Mucosa of descending colon (tissue), 3 donors: ENCODE measurements around the gene COL13A1. TPM values are rescaled to one million over a fixed set of nuclear protein-coding genes. Genes with fewer than 3 reads are reported as not detected.
A peak's percentile ranks its signal among the peaks of the same experiment; 100 is the strongest.

Source experiments
- ATAC-seq: fragments of 200-7000 bp; cut with Tn5 transposase; one replicate; pipeline ENCODE4 v1.9.1; 2020; ENCODE audit warnings: mild to moderate bottlenecking, moderate library complexity
- DNase-seq, 3 donors: peaks; one replicate each; pipeline ENCODE4 v3.0.0-alpha.2; 2020
- H3K36me3 ChIP-seq: fragments of 200-600 bp; one replicate; pipeline ENCODE4 v1.8.0; 2021; ENCODE audit warnings: low read depth, mild to moderate bottlenecking
- H3K4me1 ChIP-seq: fragments of 200-600 bp; one replicate; pipeline ENCODE4 v1.8.0; 2021; ENCODE audit warnings: low read depth, mild to moderate bottlenecking
- H3K4me3 ChIP-seq: fragments of 200-600 bp; one replicate; pipeline ENCODE4 v1.8.0; 2021; ENCODE audit warnings: mild to moderate bottlenecking
- H3K9me3 ChIP-seq: fragments of 200-600 bp; one replicate; pipeline ENCODE4 v1.8.0; 2021; ENCODE audit warnings: mild to moderate bottlenecking
- intact Hi-C, 2 donors: fragments of 100-400 bp; cut with DNase I in 1 of 2; cut with micrococcal nuclease in 1 of 2; formaldehyde crosslinking; loops; one replicate each; pipeline versions ENCODE4 v1.11.0 to v1.11.1; 2022; cut with DNase I, micrococcal nuclease
- total RNA-seq, 3 donors: library from RNA; stranded (reverse); fragmentation: NEBNext Ultra II Directional in 2 of 3; extraction: Animal tissue kit (Norgen Biotek cat#: 25700) in 2 of 3; gene quantifications; one replicate each; pipeline versions ENCODE4 v1.2.1 to v1.2.4, GENCODE V29; 2021 to 2023
- TF ChIP-seq, protein P1 (sequence below): fragments of 200-600 bp; IDR thresholded peaks from one replicate; pipeline ENCODE4 v1.8.0; 2022; ENCODE audit warnings: antibody characterized with exemption, mild to moderate bottlenecking
- donor health status: DM: no; HTN: no; CAD: no; lungs with moderate emphysema.
- donor health status: DM: no; HTN: no; CAD: no.
- donor health status: DM: no; HTN: yes; CAD: no.

Gene COL13A1
- total RNA-seq, 3 donors from 2014 or later = 1.0 to 2.3 (median 1.0) TPM

DNA sequence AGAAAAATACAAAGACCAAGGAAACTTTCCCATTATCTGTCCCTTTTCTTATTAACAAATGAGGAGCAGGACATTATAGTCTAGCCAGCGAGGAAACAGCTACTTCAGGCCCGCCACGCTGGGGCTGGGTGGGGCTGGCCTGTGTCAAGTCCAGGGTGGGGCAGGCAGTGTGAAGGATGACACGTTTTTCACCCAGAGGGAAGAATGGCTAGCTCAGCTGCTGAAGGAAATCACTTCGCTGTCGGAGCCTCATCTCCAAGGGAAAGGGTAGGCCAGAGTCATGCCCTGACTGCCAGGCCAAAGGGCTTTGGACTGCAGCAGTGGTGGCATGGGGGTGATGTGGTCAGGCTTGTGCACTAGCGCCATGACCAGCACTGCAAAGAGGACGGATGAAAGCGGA, 24.4 kb downstream of the COL13A1 start:
- Histone ChIP-seq H3K4me1 (no peaks in the 10 kb centered on the region), H3K36me3 (no peaks in the 10 kb centered on the region), H3K9me3 (no peaks in the 10 kb centered on the region), H3K4me3 (no peak overlapping the region)
- intact Hi-C loops = no loop called here
- peak in 1 of 3 donors; percentile 39 for DNase-seq
- TF ChIP-seq, protein P1, sequence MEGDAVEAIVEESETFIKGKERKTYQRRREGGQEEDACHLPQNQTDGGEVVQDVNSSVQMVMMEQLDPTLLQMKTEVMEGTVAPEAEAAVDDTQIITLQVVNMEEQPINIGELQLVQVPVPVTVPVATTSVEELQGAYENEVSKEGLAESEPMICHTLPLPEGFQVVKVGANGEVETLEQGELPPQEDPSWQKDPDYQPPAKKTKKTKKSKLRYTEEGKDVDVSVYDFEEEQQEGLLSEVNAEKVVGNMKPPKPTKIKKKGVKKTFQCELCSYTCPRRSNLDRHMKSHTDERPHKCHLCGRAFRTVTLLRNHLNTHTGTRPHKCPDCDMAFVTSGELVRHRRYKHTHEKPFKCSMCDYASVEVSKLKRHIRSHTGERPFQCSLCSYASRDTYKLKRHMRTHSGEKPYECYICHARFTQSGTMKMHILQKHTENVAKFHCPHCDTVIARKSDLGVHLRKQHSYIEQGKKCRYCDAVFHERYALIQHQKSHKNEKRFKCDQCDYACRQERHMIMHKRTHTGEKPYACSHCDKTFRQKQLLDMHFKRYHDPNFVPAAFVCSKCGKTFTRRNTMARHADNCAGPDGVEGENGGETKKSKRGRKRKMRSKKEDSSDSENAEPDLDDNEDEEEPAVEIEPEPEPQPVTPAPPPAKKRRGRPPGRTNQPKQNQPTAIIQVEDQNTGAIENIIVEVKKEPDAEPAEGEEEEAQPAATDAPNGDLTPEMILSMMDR = no peak
- ATAC-seq = peak; percentile 66

DNA sequence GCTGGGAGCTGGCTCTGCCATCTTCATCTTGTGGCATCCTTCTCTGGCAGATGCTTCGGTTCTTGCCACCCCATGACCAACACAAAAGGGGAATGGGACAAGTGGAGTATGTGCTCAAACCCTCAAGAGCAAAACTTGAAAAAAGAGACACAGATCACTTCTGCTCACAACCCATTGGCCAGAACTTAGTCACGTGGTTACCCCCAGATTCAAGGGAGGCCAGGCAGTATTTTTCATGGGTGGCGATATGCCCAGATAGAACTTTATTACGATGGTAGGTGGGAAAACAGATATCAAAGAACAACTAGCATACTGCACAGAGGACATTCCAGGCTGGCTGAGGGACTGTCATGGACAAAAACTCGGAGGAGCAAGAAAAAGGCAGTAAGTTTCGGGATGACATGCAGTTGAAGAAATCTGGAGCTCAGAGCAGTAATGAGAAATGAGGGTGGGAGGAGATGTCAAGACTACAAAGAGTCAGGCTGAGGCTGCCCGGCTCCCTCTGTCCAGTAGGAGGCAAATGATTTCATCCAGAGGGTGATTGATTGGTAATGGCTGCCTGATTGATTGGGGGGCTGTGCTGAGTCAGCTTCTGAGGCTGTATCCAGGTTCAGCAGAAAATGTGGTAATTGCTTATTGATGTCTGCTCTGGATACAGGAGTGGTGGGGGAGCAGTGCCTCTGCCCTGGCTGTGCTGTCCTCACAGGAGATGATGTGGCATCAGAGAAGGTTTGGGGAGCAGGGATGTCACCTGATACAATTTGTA, 25.3 kb downstream of the COL13A1 start:
- TF ChIP-seq, protein P1 = no peak
- Histone ChIP-seq H3K36me3 (no peaks in the 10 kb centered on the region), H3K9me3 (no peaks in the 10 kb centered on the region), H3K4me3 (no peak overlapping the region), H3K4me1 (no peaks in the 10 kb centered on the region)
- no peak for ATAC-seq
- no peak for DNase-seq
- intact Hi-C loops = no loop called here

DNA sequence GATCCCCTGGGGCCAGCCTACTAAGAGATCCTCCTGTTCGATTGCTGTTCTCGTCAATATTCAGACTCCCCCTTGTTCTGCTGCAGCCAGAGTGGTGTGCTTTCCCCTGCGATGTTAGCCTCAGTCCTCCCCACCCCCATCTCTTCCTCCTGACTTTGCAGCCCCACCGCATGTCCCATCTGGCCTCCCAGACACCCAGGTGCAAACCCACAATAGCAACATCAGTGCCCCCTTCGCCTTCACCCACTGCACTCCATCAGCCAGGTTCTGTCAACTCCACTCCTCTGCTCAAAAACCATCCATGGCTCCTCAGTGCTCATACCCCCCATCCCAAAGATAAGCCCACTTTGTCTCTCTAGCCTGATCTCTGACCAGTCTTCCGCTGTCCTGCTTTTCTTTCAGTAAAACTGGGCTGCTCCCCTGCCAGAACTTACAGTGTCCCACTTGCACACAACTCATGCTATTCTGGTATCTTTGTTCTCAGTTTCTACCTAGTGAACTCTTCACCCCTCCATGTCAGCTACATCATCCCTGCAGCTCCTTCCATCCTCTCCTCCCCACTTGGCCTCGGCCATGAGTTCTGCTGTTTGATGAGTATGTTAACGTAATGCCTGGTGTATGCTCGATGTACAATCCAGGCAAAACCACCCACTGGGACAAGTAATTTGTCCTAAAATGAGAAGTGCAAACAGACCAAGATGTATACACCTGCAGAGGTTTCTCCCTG, 26.6 kb downstream of the COL13A1 start:
- H3K9me3 ChIP-seq = no peaks in the 10 kb centered on the region
- H3K4me3 ChIP-seq = no peak overlapping the region
- intact Hi-C loops = no loop called here
- TF ChIP-seq, protein P1 = no peak
- no peaks in the 10 kb centered on the region for H3K36me3 ChIP-seq
- DNase-seq (no peak), ATAC-seq (no peak)
- no peaks in the 10 kb centered on the region for H3K4me1 ChIP-seq

DNA sequence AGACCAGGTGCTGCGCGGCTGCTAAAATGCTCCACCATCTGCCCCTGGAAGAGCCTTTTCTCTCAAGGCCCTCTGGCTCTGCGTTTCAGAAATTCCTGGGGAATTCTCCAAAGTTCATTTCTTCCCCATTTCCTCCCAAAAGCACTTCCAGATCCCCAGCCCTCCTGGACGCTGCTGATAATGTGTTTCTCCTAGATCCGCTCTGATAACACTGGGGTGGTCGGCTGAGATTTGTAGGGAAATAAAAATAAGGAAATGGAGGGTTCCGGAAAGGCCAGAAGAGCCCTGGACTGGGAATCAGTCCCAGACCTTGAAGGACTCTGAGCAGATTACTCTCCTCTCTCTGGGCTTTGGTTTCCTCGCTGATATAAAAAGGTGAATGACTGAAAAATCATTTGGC, 28.1 kb downstream of the COL13A1 start:
- no peaks in the 10 kb centered on the region for H3K4me1 ChIP-seq
- H3K4me3 ChIP-seq = no peak overlapping the region
- H3K9me3 ChIP-seq = no peaks in the 10 kb centered on the region
- no peak for ATAC-seq
- no peaks in the 10 kb centered on the region for H3K36me3 ChIP-seq
- intact Hi-C loops = no loop called here
- no peak for DNase-seq
- TF ChIP-seq, protein P1 = no peak

DNA sequence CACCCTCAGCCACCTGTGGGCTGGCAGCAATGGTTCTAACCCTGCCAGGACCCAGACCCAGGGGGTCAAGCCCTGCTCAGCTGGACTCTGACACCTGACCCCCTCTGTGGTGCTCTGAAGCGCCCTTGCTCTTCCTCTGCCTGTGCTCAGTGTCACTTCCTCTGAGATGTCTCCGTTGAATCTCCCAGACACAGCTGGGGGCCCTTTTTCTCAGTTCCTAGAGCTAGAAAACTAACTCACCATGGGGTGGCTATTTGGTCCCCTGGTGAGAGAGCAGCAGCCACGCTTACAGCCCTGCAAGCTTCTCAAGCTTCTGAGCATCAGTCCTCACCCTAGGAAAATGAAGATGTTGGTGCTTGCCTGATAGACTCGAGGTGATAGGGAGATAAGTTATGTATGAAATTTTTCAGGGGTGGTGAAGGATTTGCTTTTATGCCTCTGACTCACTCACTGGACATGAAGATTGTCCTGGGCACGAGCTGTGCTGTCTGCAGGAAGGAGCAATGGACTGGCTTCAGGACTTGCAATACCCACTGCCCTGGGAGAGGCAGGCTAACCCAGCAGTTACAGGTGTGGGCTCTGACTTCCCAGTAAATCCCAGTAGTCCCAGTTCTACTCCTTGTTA, 29.6 kb downstream of the COL13A1 start:
- no peaks in the 10 kb centered on the region for H3K36me3 ChIP-seq
- no peaks in the 10 kb centered on the region for H3K9me3 ChIP-seq
- DNase-seq (no peak), ATAC-seq (no peak)
- TF ChIP-seq, protein P1 = no peak
- no peaks in the 10 kb centered on the region for H3K4me1 ChIP-seq
- no peak overlapping the region for H3K4me3 ChIP-seq
- intact Hi-C loops = no loop called here
